ENCODE results near the gene ACLY. TPM values are rescaled to one million over a fixed set of nuclear protein-coding genes. Genes with fewer than 3 reads are reported as not detected.
A peak's percentile ranks its signal among the peaks of the same experiment; 100 is the strongest.

The ACLY gene
- total and polyA plus RNA-seq, 2 of the 13 experiments (the other 11 are each of a cell fraction or from before 2014, with no cell fraction given) = 111 to 218 TPM

- TF ChIP-seq HOXA3 (CRISPR knock-in tag; IDR thresholded peaks at IDR 0.05) (no peak), HNRNPLL (IDR thresholded peaks at IDR 0.05; ENCODE audit: low read depth, low read length, poor library complexity, severe bottlenecking) (peak; percentile 54), FLYWCH1 (CRISPR knock-in tag; IDR thresholded peaks at IDR 0.05) (no peak), NFIC (IDR thresholded peaks at IDR 0.05; ENCODE audit: low read length) (no peak), DPF2 (CRISPR knock-in tag; IDR thresholded peaks at IDR 0.05; ENCODE audit: borderline replicate concordance, low read depth) (no peak), ZNF790 (CRISPR knock-in tag; IDR thresholded peaks at IDR 0.05; ENCODE audit: borderline replicate concordance) (no peak), ZNF773 (CRISPR knock-in tag; IDR thresholded peaks at IDR 0.05; ENCODE audit: borderline replicate concordance) (no peak), ZNF430 (CRISPR knock-in tag; IDR thresholded peaks at IDR 0.05) (peak; percentile 54), ZNF562 (CRISPR knock-in tag; IDR thresholded peaks at IDR 0.05; ENCODE audit: borderline replicate concordance) (no peak), ATF5 (CRISPR knock-in tag; IDR thresholded peaks at IDR 0.05; ENCODE audit: low read depth) (no peak), SRSF9 (IDR thresholded peaks at IDR 0.05; ENCODE audit: borderline replicate concordance, insufficient read depth, low read depth, low read length, poor library complexity, severe bottlenecking) (no peak), SNRNP70 (IDR thresholded peaks at IDR 0.05; ENCODE audit: low read depth, low read length) (no peak), ZNF251 (CRISPR knock-in tag; IDR thresholded peaks at IDR 0.05) (no peak), EEA1 (CRISPR knock-in tag; IDR thresholded peaks at IDR 0.05; ENCODE audit: borderline replicate concordance) (no peak), MED8 (CRISPR knock-in tag; IDR thresholded peaks at IDR 0.05; ENCODE audit: insufficient replicate concordance) (no peak), ZNF614 (CRISPR knock-in tag; IDR thresholded peaks at IDR 0.05; ENCODE audit: borderline replicate concordance) (0 out of 2 replicates have a peak, but pooled peaks have one; percentile 10), JUN (CRISPR knock-in tag; IDR thresholded peaks at IDR 0.05) (no peak), SRSF1 (optimal IDR thresholded peaks at IDR 0.05; ENCODE audit: low read depth, low read length) (no peak), GATA4 (IDR thresholded peaks at IDR 0.05; ENCODE audit: borderline replicate concordance, low read depth) (no peak), ZNF205 (CRISPR knock-in tag; IDR thresholded peaks at IDR 0.05) (no peak), ZNF646 (CRISPR knock-in tag; IDR thresholded peaks at IDR 0.05) (no peak), ZNF333 (CRISPR knock-in tag; IDR thresholded peaks at IDR 0.05; ENCODE audit: borderline replicate concordance) (no peak), PHF5A (CRISPR knock-in tag; IDR thresholded peaks at IDR 0.05; ENCODE audit: low read depth, unreplicated experiment) (no peak), SMYD3 (CRISPR knock-in tag; IDR thresholded peaks at IDR 0.05) (no peak)
Observed at GRCh38 chr17:41965694-41966462, 47.1 kb upstream of the ACLY start (continued).

Data from HepG2 (cell line).